MM.1S (cell line): Measurements from ENCODE around the gene APPBP2.
"Not testable (repeated sequence)": the region's sequence is repeated elsewhere in the genome, so short reads cannot be mapped to it uniquely, and the experiment has no call there.

Experiments
- DNase-seq: peaks from one replicate; pipeline ENCODE4 v3.0.0-alpha.2; 2015
- H2AFZ ChIP-seq: fragments of 300-600 bp; sonication (generic); 2 replicates; pipeline ENCODE4 v1.6.0; 2016; ENCODE audit warnings: antibody characterized with exemption, low read length
- H3F3A ChIP-seq: fragments of 300-600 bp; sonication (generic); 2 replicates; pipeline ENCODE4 v1.6.1; 2016; ENCODE audit warnings: mild to moderate bottlenecking, antibody characterized with exemption, low read length, moderate library complexity, mixed read lengths; ENCODE audit not compliant: insufficient read depth
- H3K27ac ChIP-seq: fragments of 300-600 bp; sonication (generic); 2 replicates; pipeline ENCODE4 v1.5.1; 2016; ENCODE audit warnings: mild to moderate bottlenecking, low read length
- H3K27me3 ChIP-seq: fragments of 300-600 bp; sonication (generic); replicated peaks from 2 replicates; pipeline ENCODE4 v1.6.0; 2016; ENCODE audit warnings: low read length; ENCODE audit not compliant: insufficient read depth
- H3K36me3 ChIP-seq: fragments of 300-600 bp; sonication (generic); replicated peaks from 2 replicates; pipeline ENCODE4 v1.6.1; 2016; ENCODE audit warnings: mild to moderate bottlenecking, low read length, mixed read lengths; ENCODE audit not compliant: insufficient read depth
- H3K4me1 ChIP-seq: fragments of 300-600 bp; sonication (generic); 2 replicates; pipeline ENCODE4 v1.6.1; 2016; ENCODE audit warnings: low read length, mixed read lengths
- H3K4me2 ChIP-seq: fragments of 300-600 bp; sonication (generic); 2 replicates; pipeline ENCODE4 v1.6.0; 2016; ENCODE audit warnings: low read depth, low read length
- H3K4me3 ChIP-seq: fragments of 300-600 bp; sonication (generic); 2 replicates; pipeline ENCODE4 v1.5.1; 2016; ENCODE audit warnings: low read length, mixed read lengths
- H3K79me2 ChIP-seq: fragments of 300-600 bp; sonication (generic); 2 replicates; pipeline ENCODE4 v1.6.1; 2016; ENCODE audit warnings: mixed run types, low read length, mixed read lengths
- H3K9ac ChIP-seq: fragments of 300-600 bp; sonication (generic); 2 replicates; pipeline ENCODE4 v1.6.1; 2016; ENCODE audit warnings: low read length, mixed read lengths
- H3K9me2 ChIP-seq: fragments of 300-600 bp; sonication (generic); replicated peaks from 2 replicates; pipeline ENCODE4 v1.6.1; 2016; ENCODE audit warnings: mild to moderate bottlenecking, low read length, mixed read lengths; ENCODE audit not compliant: insufficient read depth
- H3K9me3 ChIP-seq: fragments of 300-600 bp; sonication (generic); replicated peaks from 2 replicates; pipeline ENCODE4 v1.6.1; 2016; ENCODE audit warnings: mild to moderate bottlenecking, low read length, mixed read lengths; ENCODE audit not compliant: insufficient read depth
- H4K20me1 ChIP-seq: fragments of 300-600 bp; sonication (generic); 2 replicates; pipeline ENCODE4 v1.6.1; 2016; ENCODE audit warnings: mild to moderate bottlenecking, low read length, moderate library complexity, mixed read lengths; ENCODE audit not compliant: insufficient read depth
- EZH2 ChIP-seq: fragments of 300-600 bp; sonication (generic); optimal IDR thresholded peaks from 2 replicates; pipeline ENCODE3; 2017; ENCODE audit warnings: low read depth, mild to moderate bottlenecking, antibody characterized with exemption, low read length, mixed read lengths
- EZH2phosphoT487 ChIP-seq: fragments of 300-600 bp; sonication (generic); IDR thresholded peaks from 2 replicates; pipeline ENCODE4 v1.6.1; 2018; ENCODE audit warnings: antibody characterized with exemption, low read length
- TF ChIP-seq, protein P1 (sequence below): fragments of 300-600 bp; sonication (generic); IDR thresholded peaks from 2 replicates; pipeline ENCODE4 v1.5.1; 2016; ENCODE audit warnings: antibody characterized with exemption, low read length, mixed read lengths

APPBP2 gene

GRCh38 chr17:60495260-60495659 is 30.8 kb downstream of the APPBP2 start:
- Histone ChIP-seq H2AFZ (no peak overlapping the region), H3K27ac (no peak overlapping the region), H4K20me1 (no peaks in the 10 kb centered on the region), H3K27me3 (no peaks in the 10 kb centered on the region), H3K9ac (no peak overlapping the region), H3K4me3 (no peak overlapping the region), H3K4me1 (no peaks in the 10 kb centered on the region), H3K9me3 (no peaks in the 10 kb centered on the region), H3F3A (no peaks in the 10 kb centered on the region), H3K4me2 (no peak overlapping the region), H3K36me3 (peaks cover 26% of the 10 kb centered on the region), H3K79me2 (peaks cover 8% of the 10 kb centered on the region; the same call in 1 of the 2 replicates), H3K9me2 (no peaks in the 10 kb centered on the region)
- DNase-seq: no peak
- no peak for TF ChIP-seq EZH2phosphoT487
- TF ChIP-seq, protein P1, sequence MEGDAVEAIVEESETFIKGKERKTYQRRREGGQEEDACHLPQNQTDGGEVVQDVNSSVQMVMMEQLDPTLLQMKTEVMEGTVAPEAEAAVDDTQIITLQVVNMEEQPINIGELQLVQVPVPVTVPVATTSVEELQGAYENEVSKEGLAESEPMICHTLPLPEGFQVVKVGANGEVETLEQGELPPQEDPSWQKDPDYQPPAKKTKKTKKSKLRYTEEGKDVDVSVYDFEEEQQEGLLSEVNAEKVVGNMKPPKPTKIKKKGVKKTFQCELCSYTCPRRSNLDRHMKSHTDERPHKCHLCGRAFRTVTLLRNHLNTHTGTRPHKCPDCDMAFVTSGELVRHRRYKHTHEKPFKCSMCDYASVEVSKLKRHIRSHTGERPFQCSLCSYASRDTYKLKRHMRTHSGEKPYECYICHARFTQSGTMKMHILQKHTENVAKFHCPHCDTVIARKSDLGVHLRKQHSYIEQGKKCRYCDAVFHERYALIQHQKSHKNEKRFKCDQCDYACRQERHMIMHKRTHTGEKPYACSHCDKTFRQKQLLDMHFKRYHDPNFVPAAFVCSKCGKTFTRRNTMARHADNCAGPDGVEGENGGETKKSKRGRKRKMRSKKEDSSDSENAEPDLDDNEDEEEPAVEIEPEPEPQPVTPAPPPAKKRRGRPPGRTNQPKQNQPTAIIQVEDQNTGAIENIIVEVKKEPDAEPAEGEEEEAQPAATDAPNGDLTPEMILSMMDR: no peak
- no peak for TF ChIP-seq EZH2

GRCh38 chr17:60493847-60494321 is 32.2 kb downstream of the APPBP2 start:
- no peaks in the 10 kb centered on the region for H3K9me3 ChIP-seq
- H3F3A ChIP-seq: no peaks in the 10 kb centered on the region
- H3K27ac ChIP-seq: no peak overlapping the region
- H4K20me1 ChIP-seq: no peaks in the 10 kb centered on the region
- no peak overlapping the region for H2AFZ ChIP-seq
- no peaks in the 10 kb centered on the region for H3K27me3 ChIP-seq
- TF ChIP-seq EZH2 (no peak), EZH2phosphoT487 (no peak)
- TF ChIP-seq, protein P1: no peak
- H3K9ac ChIP-seq: no peak overlapping the region
- no peak overlapping the region for H3K4me3 ChIP-seq
- H3K4me1 ChIP-seq: no peaks in the 10 kb centered on the region
- no peak overlapping the region for H3K4me2 ChIP-seq
- peaks cover 8% of the 10 kb centered on the region; the same call in 1 of the 2 replicates for H3K79me2 ChIP-seq
- no peaks in the 10 kb centered on the region for H3K9me2 ChIP-seq
- H3K36me3 ChIP-seq: peaks cover 23% of the 10 kb centered on the region
- DNase-seq: no peak

DNA sequence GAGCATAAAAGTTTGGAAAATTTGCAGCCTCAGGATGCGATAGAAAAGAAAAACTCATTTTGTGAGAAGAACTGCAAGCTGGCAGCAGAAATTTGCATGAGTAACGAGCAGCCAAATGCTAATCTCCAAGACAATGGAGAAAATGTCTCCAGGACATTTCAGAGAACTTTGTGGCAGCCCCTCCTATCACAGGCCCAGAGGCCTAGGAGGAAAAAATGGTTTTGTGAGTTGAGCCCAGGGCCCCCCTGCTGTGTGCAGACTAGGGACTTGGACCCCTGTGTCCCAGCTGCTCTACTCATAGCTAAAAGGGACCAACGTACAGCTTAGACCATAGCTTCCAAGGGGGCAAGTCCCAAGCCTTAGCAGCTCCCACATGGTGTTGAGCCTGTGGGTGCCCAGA is 34.3 kb downstream of the APPBP2 start:
- no peak for TF ChIP-seq EZH2
- no peak for TF ChIP-seq EZH2phosphoT487
- TF ChIP-seq, protein P1: no peak
- H3K36me3 ChIP-seq: peaks cover 15% of the 10 kb centered on the region

GRCh38 chr17:60490594-60490993 is 35.4 kb downstream of the APPBP2 start:
- H3K4me2 ChIP-seq, H3K4me3 ChIP-seq, H3K4me1 ChIP-seq, DNase-seq, H3F3A ChIP-seq, H3K9me3 ChIP-seq, H3K79me2 ChIP-seq, H3K9ac ChIP-seq, H2AFZ ChIP-seq, H4K20me1 ChIP-seq, H3K9me2 ChIP-seq, H3K27me3 ChIP-seq, H3K27ac ChIP-seq: not testable (repeated sequence)
- H3K36me3 ChIP-seq: peaks cover 15% of the 10 kb centered on the region

More for the DNA sequence above, 34.3 kb downstream of the APPBP2 start:
- H3K4me2 ChIP-seq: no peak overlapping the region
- no peaks in the 10 kb centered on the region for H3K27me3 ChIP-seq
- no peaks in the 10 kb centered on the region for H3K9me2 ChIP-seq
- DNase-seq: no peak
- H3F3A ChIP-seq: no peaks in the 10 kb centered on the region
- no peaks in the 10 kb centered on the region for H3K4me1 ChIP-seq
- H3K4me3 ChIP-seq: no peak overlapping the region
- no peak overlapping the region for H3K27ac ChIP-seq
- H4K20me1 ChIP-seq: no peaks in the 10 kb centered on the region
- H2AFZ ChIP-seq: no peak overlapping the region
- no peaks in the 10 kb centered on the region for H3K9me3 ChIP-seq
- no peak overlapping the region for H3K9ac ChIP-seq
- H3K79me2 ChIP-seq: no peaks in the 10 kb centered on the region
